ENCODE measurements around the gene IGFBP2. TPM values are rescaled to one million over a fixed set of nuclear protein-coding genes. Genes with fewer than 3 reads are reported as not detected.

IGFBP2 gene
- total and polyA plus RNA-seq, 2 of the 13 experiments (the other 11 are each of a cell fraction or from before 2014, with no cell fraction given): 2.0 to 5.8 TPM

DNA sequence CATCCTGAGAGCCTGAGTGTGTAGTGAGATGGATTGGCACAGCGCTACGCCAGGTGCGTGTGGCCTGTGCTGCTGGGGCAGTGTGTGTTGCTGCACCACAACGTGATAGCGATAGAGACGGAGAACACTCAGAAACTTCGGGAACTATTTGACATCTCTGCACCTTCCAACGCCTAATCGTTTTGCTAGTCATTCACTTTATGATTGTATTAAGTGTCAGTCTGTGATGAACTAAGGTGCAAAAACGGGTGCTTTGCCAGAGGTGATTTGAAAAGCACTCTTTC is 26.0 kb upstream of the IGFBP2 start (continued):
- TF ChIP-seq LRRFIP1 (CRISPR knock-in tag; conservative IDR thresholded peaks at IDR 0.05): no peak
- no peak for TF ChIP-seq NCOA1 (CRISPR knock-in tag; IDR thresholded peaks at IDR 0.05)
- no peak for TF ChIP-seq SAFB2 (CRISPR knock-in tag; IDR thresholded peaks at IDR 0.05; ENCODE audit: borderline replicate concordance, low read depth)
- no peak for TF ChIP-seq KMT2A (CRISPR knock-in tag; IDR thresholded peaks at IDR 0.05)
- no peak for TF ChIP-seq AFF4 (CRISPR knock-in tag; IDR thresholded peaks at IDR 0.05)

- Histone ChIP-seq H4K20me1 (ENCODE audit: insufficient read depth, low read length) (no peaks in the 10 kb centered on the region), H3K9ac (ENCODE audit: insufficient read depth, low read depth, low read length) (no peak overlapping the region), H3K27me3 (ENCODE audit: control insufficient read depth in 1 of 2, insufficient read depth in 2 of 2, low read length in 2 of 2) (peaks cover 2 to 48% of the 10 kb centered on the region in 2 experiments; a peak in 4 of 5 replicates), H3K36me3 (replicated peaks in 1 of 2; ENCODE audit: control insufficient read depth in 1 of 2, insufficient read depth in 2 of 2, low read length in 2 of 2) (no peaks in the 10 kb centered on the region), H2AFZ (ENCODE audit: low read length) (no peak overlapping the region), H3K9me3 (ENCODE audit: low read length) (no peaks in the 10 kb centered on the region), H3K27ac (ENCODE audit: extremely low read length, insufficient read depth, low read length) (no peak overlapping the region), H3K79me2 (ENCODE audit: insufficient read depth, low read length) (no peaks in the 10 kb centered on the region), H3K4me1 (ENCODE audit: insufficient read depth, low read length) (peaks cover 10% of the 10 kb centered on the region; the same call in 1 of the 2 replicates), H3K4me3 (replicated peaks in 1 of 3; ENCODE audit: insufficient read depth in 1 of 3, low read depth in 2 of 3, low read length in 3 of 3) (no peak overlapping the region), H3K4me2 (ENCODE audit: low read depth, low read length) (no peak overlapping the region)
- 70% methylated on average over 5 of the region's 5 CpGs for WGBS (ENCODE audit: low lambda C conversion rate)
- FAIRE-seq (no peak), DNase-seq (ENCODE audit: low spot score) (no peak), ATAC-seq (no peak)
- no TSS peak for BruUV-seq (replicated peaks)
- in situ Hi-C loops (cut with HindIII; ENCODE audit: extremely low pct_ligation_motif_present, low pct_unique_long_range_greater_than_20kb): no loop called here
- TF ChIP-seq KMT2B (CRISPR knock-in tag; IDR thresholded peaks at IDR 0.05) (no peak), FOSL2 (CRISPR knock-in tag; IDR thresholded peaks at IDR 0.05) (no peak), ZKSCAN8 (CRISPR knock-in tag; IDR thresholded peaks at IDR 0.05; ENCODE audit: borderline replicate concordance) (no peak), ATM (IDR thresholded peaks at IDR 0.05; ENCODE audit: borderline replicate concordance) (no peak), ZNF83 (CRISPR knock-in tag; IDR thresholded peaks at IDR 0.05; ENCODE audit: borderline replicate concordance) (no peak), ZNF431 (CRISPR knock-in tag; IDR thresholded peaks at IDR 0.05; ENCODE audit: borderline replicate concordance, low read depth) (no peak), ZSCAN30 (CRISPR knock-in tag; IDR thresholded peaks at IDR 0.05) (no peak), YY1 (IDR thresholded peaks at IDR 0.05; ENCODE audit: insufficient read depth, insufficient replicate concordance, low read depth, low read length) (no peak), PHF20 (CRISPR knock-in tag; IDR thresholded peaks at IDR 0.05) (no peak), DMAP1 (CRISPR knock-in tag; IDR thresholded peaks at IDR 0.05) (no peak)
- TF ChIP-seq, protein P1, sequence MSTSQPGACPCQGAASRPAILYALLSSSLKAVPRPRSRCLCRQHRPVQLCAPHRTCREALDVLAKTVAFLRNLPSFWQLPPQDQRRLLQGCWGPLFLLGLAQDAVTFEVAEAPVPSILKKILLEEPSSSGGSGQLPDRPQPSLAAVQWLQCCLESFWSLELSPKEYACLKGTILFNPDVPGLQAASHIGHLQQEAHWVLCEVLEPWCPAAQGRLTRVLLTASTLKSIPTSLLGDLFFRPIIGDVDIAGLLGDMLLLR (CRISPR knock-in tag; IDR thresholded peaks at IDR 0.05): no peak
- ChIA-PET CTCF (ENCODE audit: low intra/inter-chr PET ratio, low total read pairs) (no interaction called here), POLR2A (no interaction called here)
- intact Hi-C loops (cut with micrococcal nuclease; ENCODE audit: unreplicated experiment): no loop called here
These were observed 24.7 kb upstream of the IGFBP2 start for GRCh38 chr2:216608525-216608924.
